ENCODE results near the gene JAM3.
"Not testable (repeated sequence)": the region's sequence is repeated elsewhere in the genome, so short reads cannot be mapped to it uniquely, and the experiment has no call there.

JAM3 gene

DNA sequence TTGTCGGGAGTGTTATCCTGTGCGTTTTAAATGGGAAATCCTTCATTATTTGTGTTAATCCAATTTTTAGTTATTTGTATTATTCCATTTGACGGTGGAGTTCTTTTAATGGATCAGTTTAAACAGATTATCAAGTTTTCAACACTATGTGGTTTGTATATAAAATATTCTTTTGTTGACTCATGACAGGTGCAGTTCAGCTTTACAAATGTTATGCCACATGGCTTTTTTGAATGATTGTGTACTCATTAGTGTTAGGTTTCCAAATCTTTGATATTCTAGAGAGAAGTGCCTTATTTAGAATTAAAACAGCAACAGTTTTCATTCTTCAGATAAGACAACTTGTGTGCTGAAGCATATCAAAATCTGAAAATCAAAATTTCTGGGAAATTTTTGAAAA, 2.4 kb downstream of the JAM3 start:
- H3K27me3 ChIP-seq (ENCODE audit: control insufficient read depth, insufficient read depth, low read length), result no peaks in the 10 kb centered on the region
- no peak overlapping the region for H3K9ac ChIP-seq (ENCODE audit: low read length)
- H3K4me3 ChIP-seq (ENCODE audit: low read length), result no peak overlapping the region
- H3K36me3 ChIP-seq (ENCODE audit: control insufficient read depth, insufficient read depth, low read length), result no peaks in the 10 kb centered on the region
- H3K27ac ChIP-seq (ENCODE audit: low read depth, low read length), result no peak overlapping the region
- H3K4me1 ChIP-seq (ENCODE audit: control insufficient read depth, insufficient read depth, low read length), result peaks cover 4% of the 10 kb centered on the region

DNA sequence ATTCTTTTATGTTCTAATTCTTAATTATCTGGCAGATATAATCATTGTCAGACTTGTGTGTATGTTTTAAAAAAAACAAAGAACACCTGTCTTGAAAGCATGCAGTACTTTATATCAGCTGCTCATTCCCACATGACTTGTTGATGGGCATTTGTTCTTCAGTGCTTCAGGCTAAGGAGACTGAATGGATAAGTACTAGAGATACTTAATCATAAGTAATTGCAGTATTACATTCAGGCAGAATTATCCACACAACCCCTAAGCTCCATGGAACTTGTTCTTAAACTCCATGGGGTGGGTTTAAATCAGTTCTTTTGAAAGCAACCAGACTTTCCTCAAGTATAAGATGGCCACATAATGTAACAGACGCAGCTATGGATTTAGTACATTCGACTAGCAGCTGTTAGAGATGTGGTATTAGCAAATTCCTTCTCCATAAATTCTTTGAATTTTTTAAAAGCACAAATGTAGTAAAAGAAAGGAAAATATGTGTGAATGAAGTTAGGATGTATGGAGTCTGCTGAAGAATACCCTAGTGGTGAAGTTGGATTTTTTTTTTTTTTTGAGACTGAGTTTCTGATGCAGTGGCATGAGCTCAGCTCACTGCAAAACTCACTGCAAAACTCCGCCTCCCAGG, 3.0 kb downstream of the JAM3 start:
- Histone ChIP-seq H3K27me3 (ENCODE audit: control insufficient read depth, insufficient read depth, low read length) (no peaks in the 10 kb centered on the region), H3K4me3 (ENCODE audit: low read length) (no peak overlapping the region), H3K27ac (ENCODE audit: low read depth, low read length) (no peak overlapping the region)

DNA sequence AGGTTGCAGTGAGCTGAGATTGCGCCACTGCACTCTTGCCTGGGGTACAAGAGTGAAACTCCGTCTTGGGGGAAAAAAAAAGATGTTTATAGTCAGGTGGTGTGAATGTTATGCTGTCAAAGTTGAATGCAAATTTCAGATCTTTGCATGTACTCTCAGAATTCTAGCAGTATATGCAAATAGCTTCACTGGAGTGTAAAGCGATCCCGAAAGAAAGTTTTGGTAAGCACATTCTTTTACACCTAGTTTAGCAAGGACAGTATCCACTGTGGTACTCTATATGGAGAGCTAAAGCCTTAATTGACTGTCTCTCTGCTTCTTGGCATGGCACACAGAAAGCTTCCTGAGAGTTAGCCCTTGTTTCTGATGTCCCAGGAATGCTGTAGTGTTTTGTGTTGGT, 4.0 kb downstream of the JAM3 start:
- H3K27me3 ChIP-seq (ENCODE audit: control insufficient read depth, insufficient read depth, low read length), result no peaks in the 10 kb centered on the region
- no peaks in the 10 kb centered on the region for H3K36me3 ChIP-seq (ENCODE audit: control insufficient read depth, insufficient read depth, low read length)
- H3K27ac ChIP-seq (ENCODE audit: low read depth, low read length), result no peak overlapping the region
- H3K9ac ChIP-seq (ENCODE audit: low read length), result no peak overlapping the region
- H3K4me3 ChIP-seq (ENCODE audit: low read length), result no peak overlapping the region
- H3K4me1 ChIP-seq (ENCODE audit: control insufficient read depth, insufficient read depth, low read length), result peaks cover 4% of the 10 kb centered on the region

More for the DNA sequence above, 3.0 kb downstream of the JAM3 start:
- Histone ChIP-seq H3K36me3 (ENCODE audit: control insufficient read depth, insufficient read depth, low read length) (no peaks in the 10 kb centered on the region), H3K4me1 (ENCODE audit: control insufficient read depth, insufficient read depth, low read length) (peaks cover 4% of the 10 kb centered on the region), H3K9ac (ENCODE audit: low read length) (no peak overlapping the region)

DNA sequence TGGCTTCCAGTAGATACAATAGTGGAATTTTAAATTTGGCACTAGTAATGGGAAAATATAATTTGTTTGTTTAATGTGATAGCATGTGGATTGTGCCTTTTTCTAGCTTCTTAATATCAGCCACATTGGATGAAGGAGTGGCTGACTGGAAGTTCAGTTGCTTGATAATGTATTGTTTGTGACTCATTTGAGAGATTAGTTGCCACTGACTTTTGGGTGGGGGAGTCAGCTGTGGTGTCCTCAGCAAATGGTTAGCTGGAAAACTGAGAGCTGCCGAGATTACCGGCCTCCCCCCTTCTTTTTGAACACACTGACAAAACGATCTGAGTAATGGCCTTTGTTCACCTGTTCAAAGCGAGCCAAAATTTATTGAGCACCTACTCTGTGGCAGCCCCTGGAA, 5.5 kb downstream of the JAM3 start:
- Histone ChIP-seq H3K27me3 (ENCODE audit: control insufficient read depth, insufficient read depth, low read length) (no peaks in the 10 kb centered on the region), H3K36me3 (ENCODE audit: control insufficient read depth, insufficient read depth, low read length) (no peaks in the 10 kb centered on the region), H3K27ac (ENCODE audit: low read depth, low read length) (no peak overlapping the region), H3K4me1 (ENCODE audit: control insufficient read depth, insufficient read depth, low read length) (peaks cover 4% of the 10 kb centered on the region), H3K9ac (ENCODE audit: low read length) (no peak overlapping the region), H3K4me3 (ENCODE audit: low read length) (no peak overlapping the region)

DNA sequence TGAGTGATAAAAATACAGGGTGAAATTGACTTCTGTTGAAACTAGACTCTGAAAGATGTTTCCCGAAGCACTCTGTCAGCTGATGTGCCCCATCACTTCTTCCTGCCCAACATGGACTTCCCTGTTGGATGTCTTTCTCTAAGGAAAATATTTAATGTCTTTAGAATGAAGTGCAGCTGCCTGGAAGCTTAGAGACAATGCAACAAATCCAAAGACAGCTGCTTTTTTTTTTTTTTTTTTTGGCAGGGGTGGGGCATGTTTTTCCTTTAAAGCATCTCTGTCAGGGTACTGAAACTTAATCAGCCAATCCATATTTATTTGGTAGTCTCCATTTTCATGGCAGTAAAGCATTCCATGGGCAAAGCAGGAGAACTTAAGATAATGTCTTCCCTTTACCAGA, 5.9 kb downstream of the JAM3 start:
- Histone ChIP-seq H3K36me3 (ENCODE audit: control insufficient read depth, insufficient read depth, low read length) (no peaks in the 10 kb centered on the region), H3K4me1 (ENCODE audit: control insufficient read depth, insufficient read depth, low read length) (peaks cover 4% of the 10 kb centered on the region), H3K9ac (ENCODE audit: low read length) (no peak overlapping the region), H3K27me3 (ENCODE audit: control insufficient read depth, insufficient read depth, low read length) (no peaks in the 10 kb centered on the region), H3K27ac (ENCODE audit: low read depth, low read length) (no peak overlapping the region), H3K4me3 (ENCODE audit: low read length) (no peak overlapping the region)

DNA sequence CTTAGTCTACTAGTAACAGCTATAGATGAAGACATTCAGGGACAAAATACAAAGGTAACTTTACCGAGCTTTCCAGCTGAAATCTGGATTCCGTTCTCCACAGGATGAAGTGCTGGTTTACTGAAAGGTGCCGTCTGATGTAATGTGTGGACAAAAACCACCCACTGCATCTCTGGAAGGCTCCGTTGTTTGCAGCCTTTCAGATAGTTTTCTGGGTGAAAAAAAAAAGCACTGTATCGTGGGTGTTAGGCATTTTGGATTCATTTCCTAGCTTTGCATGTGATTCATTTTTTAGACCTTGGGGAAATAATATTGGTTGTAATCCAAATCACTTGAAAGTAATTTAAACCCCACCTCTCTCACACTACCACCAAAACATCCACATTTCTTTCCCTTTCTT, 10.4 kb downstream of the JAM3 start:
- no peaks in the 10 kb centered on the region for H3K36me3 ChIP-seq (ENCODE audit: control insufficient read depth, insufficient read depth, low read length)
- H3K4me1 ChIP-seq (ENCODE audit: control insufficient read depth, insufficient read depth, low read length), result no peaks in the 10 kb centered on the region
- no peak overlapping the region for H3K4me3 ChIP-seq (ENCODE audit: low read length)
- H3K27ac ChIP-seq (ENCODE audit: low read depth, low read length), result no peak overlapping the region
- H3K27me3 ChIP-seq (ENCODE audit: control insufficient read depth, insufficient read depth, low read length), result no peaks in the 10 kb centered on the region
- no peak overlapping the region for H3K9ac ChIP-seq (ENCODE audit: low read length)

DNA sequence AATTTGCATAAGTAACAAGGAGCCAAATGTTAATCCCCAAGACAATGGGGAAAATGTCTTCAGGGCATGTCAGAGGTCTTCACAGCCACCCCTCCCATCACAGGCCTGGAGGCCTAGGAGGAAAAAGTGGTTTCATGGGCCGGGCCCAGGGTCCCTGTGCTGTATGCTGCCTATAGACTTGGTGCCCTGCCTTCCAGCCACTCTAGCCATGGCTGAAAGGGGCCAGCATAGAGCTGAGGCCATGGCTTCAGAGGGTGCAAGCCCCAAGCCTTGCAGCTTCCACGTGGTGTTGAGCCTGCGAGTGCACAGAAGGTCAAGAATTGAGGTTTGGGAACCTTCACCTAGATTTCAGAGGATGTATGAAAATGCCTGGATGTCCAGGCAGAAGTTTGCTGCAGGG, 12.4 kb downstream of the JAM3 start:
- not testable (repeated sequence) for H3K9ac ChIP-seq (ENCODE audit: low read length); H3K36me3 ChIP-seq (ENCODE audit: control insufficient read depth, insufficient read depth, low read length)

DNA sequence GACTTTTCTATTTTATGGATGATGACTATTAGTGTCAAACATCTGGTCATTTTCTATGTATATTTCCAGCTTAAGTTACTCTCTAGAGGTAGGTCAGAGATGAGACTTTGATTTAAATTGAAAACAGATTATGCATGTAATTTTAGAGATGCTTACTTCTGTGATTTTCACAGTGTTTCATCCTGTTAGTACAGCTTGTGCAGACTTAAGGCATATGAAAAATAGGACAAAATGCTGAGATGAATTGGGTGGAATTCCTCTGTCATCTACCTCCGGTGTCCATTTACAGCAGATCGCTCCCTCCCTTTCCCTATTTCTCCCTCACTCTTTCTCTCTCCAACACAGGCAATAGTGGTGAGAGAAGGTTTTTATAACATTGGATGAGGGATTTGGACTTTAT, 14.1 kb downstream of the JAM3 start:
- Histone ChIP-seq H3K27ac (ENCODE audit: low read depth, low read length) (no peak overlapping the region), H3K4me3 (ENCODE audit: low read length) (no peak overlapping the region), H3K9ac (ENCODE audit: low read length) (no peak overlapping the region), H3K4me1 (ENCODE audit: control insufficient read depth, insufficient read depth, low read length) (no peaks in the 10 kb centered on the region), H3K27me3 (ENCODE audit: control insufficient read depth, insufficient read depth, low read length) (no peaks in the 10 kb centered on the region), H3K36me3 (ENCODE audit: control insufficient read depth, insufficient read depth, low read length) (no peaks in the 10 kb centered on the region)

More for the DNA sequence above, 12.4 kb downstream of the JAM3 start:
- not testable (repeated sequence) for H3K27ac ChIP-seq (ENCODE audit: low read depth, low read length); H3K4me1 ChIP-seq (ENCODE audit: control insufficient read depth, insufficient read depth, low read length); H3K4me3 ChIP-seq (ENCODE audit: low read length); H3K27me3 ChIP-seq (ENCODE audit: control insufficient read depth, insufficient read depth, low read length)

DNA sequence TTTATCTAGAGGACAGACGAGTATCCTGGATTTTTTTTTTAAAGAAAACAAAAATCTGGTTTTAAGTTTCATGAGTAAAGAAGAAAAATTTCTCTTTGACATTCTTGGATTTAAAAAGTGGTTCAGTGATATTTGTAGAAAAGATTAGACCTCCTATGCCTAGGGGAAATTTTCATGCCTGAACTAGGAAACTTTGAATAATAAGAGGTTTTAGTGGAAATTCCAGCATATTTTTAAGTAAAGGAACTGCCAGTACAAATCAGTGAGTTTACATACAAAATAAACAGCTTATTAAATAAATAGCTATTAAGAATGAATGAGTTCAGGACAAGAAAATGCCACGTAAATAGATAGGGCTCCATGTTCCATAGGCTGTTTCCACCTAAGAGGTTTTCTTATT, 17.5 kb downstream of the JAM3 start:
- no peaks in the 10 kb centered on the region for H3K36me3 ChIP-seq (ENCODE audit: control insufficient read depth, insufficient read depth, low read length)
- H3K4me1 ChIP-seq (ENCODE audit: control insufficient read depth, insufficient read depth, low read length), result no peaks in the 10 kb centered on the region
- no peak overlapping the region for H3K27ac ChIP-seq (ENCODE audit: low read depth, low read length)
- H3K9ac ChIP-seq (ENCODE audit: low read length), result no peak overlapping the region
- H3K4me3 ChIP-seq (ENCODE audit: low read length), result no peak overlapping the region
- no peaks in the 10 kb centered on the region for H3K27me3 ChIP-seq (ENCODE audit: control insufficient read depth, insufficient read depth, low read length)

DNA sequence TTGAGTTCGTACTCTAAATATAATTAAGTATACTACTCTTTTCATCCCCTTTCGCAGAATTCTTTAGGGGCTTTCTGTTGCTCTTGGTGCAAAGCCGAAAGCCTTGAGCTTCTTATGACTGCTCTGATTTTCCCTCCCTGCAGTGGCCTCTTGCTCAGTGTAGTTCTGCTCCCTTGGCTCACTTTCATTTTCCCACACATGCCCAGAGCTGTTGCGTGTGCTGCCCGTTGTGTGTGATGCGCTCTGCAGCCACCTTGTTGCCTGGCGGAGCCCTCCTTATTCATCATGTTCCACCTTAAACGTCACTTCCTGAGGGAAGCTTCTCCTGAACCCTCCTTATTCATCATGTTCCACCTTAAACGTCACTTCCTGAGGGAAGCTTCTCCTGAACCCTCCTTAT, 23.1 kb downstream of the JAM3 start:
- H3K27me3 ChIP-seq (ENCODE audit: control insufficient read depth, insufficient read depth, low read length); H3K4me1 ChIP-seq (ENCODE audit: control insufficient read depth, insufficient read depth, low read length); H3K36me3 ChIP-seq (ENCODE audit: control insufficient read depth, insufficient read depth, low read length); H3K9ac ChIP-seq (ENCODE audit: low read length); H3K27ac ChIP-seq (ENCODE audit: low read depth, low read length); H3K4me3 ChIP-seq (ENCODE audit: low read length): not testable (repeated sequence)

DNA sequence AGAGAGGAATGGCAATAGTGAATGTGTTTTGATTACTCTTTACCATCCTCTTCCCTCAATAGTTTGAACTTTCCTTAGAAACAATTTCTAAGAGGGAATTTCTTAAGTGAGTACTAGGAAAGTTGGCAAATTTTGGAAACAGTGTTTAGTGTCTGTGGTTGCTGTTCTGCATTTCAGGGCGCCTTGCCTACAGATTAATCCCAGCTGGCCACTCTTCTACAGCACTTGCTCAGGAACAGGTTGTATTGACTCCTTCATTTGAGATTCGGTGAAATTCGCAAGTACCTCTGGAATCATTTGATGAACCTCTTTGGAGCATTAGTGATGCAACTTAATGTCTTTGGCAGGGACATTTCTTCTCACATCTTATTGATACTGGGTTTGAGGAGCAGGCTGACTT, 28.3 kb downstream of the JAM3 start:
- Histone ChIP-seq H3K4me3 (ENCODE audit: low read length) (no peak overlapping the region), H3K27ac (ENCODE audit: low read depth, low read length) (no peak overlapping the region), H3K36me3 (ENCODE audit: control insufficient read depth, insufficient read depth, low read length) (no peaks in the 10 kb centered on the region), H3K9ac (ENCODE audit: low read length) (no peak overlapping the region), H3K4me1 (ENCODE audit: control insufficient read depth, insufficient read depth, low read length) (no peaks in the 10 kb centered on the region), H3K27me3 (ENCODE audit: control insufficient read depth, insufficient read depth, low read length) (no peaks in the 10 kb centered on the region)

DNA sequence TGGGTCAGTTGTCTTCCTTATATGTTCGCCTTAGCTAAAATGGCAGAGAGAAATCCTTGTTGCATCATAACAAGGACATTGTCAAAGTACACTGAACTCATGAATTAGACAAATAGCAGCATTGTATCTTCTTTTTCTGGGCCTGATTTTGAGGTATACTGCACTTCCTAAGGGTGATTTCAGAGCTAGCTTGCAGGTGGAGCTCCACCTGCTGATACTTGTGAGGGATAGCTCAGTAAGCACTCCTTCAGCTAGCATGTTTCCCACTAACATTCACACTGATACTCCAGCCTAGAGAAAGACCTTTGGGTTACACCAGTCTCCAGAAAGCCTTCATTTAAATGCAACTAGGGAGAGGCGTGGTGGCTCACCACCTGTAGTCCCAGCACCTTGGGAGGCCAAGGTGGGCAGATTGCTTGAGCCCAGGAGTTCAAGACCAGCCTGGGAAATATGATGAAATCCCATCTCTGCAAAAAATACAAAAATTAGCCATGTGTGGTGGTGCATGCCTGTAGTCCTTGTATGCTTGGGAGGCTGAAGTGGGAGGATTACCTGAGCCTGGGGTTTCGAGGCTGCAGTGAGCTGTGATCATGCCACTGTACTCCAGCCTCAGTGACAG, 29.8 kb downstream of the JAM3 start:
- Histone ChIP-seq H3K36me3 (ENCODE audit: control insufficient read depth, insufficient read depth, low read length) (no peaks in the 10 kb centered on the region), H3K4me1 (ENCODE audit: control insufficient read depth, insufficient read depth, low read length) (no peaks in the 10 kb centered on the region), H3K4me3 (ENCODE audit: low read length) (no peak overlapping the region), H3K9ac (ENCODE audit: low read length) (no peak overlapping the region), H3K27me3 (ENCODE audit: control insufficient read depth, insufficient read depth, low read length) (no peaks in the 10 kb centered on the region), H3K27ac (ENCODE audit: low read depth, low read length) (no peak overlapping the region)

DNA sequence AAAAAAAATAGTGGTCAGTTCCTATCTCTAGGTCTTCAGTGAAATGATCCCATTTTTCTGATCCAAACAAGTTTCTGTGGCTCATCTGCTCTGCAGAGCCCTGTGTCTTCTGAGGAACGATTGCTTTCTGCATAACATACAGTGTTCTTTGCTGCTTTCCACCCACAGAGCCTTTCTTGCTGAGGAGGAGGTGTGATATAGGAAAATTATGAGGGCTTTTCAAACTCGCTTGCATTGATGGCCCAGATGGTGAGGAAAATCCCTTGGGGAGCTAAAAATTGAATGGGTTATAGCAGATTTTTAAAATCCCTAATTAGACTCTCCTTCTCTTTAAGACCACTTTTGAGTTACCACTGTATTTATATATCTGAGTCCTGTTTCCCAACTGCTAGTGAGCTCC, 31.3 kb downstream of the JAM3 start:
- no peaks in the 10 kb centered on the region for H3K27me3 ChIP-seq (ENCODE audit: control insufficient read depth, insufficient read depth, low read length)
- no peaks in the 10 kb centered on the region for H3K36me3 ChIP-seq (ENCODE audit: control insufficient read depth, insufficient read depth, low read length)
- no peak overlapping the region for H3K4me3 ChIP-seq (ENCODE audit: low read length)
- no peaks in the 10 kb centered on the region for H3K4me1 ChIP-seq (ENCODE audit: control insufficient read depth, insufficient read depth, low read length)
- no peak overlapping the region for H3K9ac ChIP-seq (ENCODE audit: low read length)
- no peak overlapping the region for H3K27ac ChIP-seq (ENCODE audit: low read depth, low read length)

Data from rectal smooth muscle tissue (tissue), 1 donor.